ENCODE data around the gene SLC1A2. TPM values are rescaled to one million over a fixed set of nuclear protein-coding genes. Genes with fewer than 3 reads are reported as not detected.

The SLC1A2 gene
- total RNA-seq, 3 donors from 2014 or later, result 0.03 to 0.13 (median 0.05) TPM

- no peak for ATAC-seq
- Mint-ChIP-seq H3K36me3 (ENCODE audit: insufficient read depth) (no peaks in the 10 kb centered on the region), H3K9me3 (peaks cover 4% of the 10 kb centered on the region), H3K4me3 (no peak overlapping the region), H3K4me1 (ENCODE audit: low read depth) (peaks cover 65% of the 10 kb centered on the region), H3K27me3 (ENCODE audit: low read depth) (no peaks in the 10 kb centered on the region)
- DNase-seq, result no peak
Measured at GRCh38 chr11:35248558-35249323, 170.6 kb downstream of the SLC1A2 start.

GRCh38 chr11:35247863-35248262 is 171.5 kb downstream of the SLC1A2 start:
- Mint-ChIP-seq H3K27me3 (ENCODE audit: low read depth) (no peaks in the 10 kb centered on the region), H3K4me3 (no peak overlapping the region), H3K9me3 (peaks cover 4% of the 10 kb centered on the region), H3K36me3 (ENCODE audit: insufficient read depth) (no peaks in the 10 kb centered on the region), H3K4me1 (ENCODE audit: low read depth) (peaks cover 70% of the 10 kb centered on the region)
- DNase-seq (no peak), ATAC-seq (peak in 1 of 2 donors; percentile 20)

- Mint-ChIP-seq H3K4me1 (ENCODE audit: low read depth) (peaks cover 73% of the 10 kb centered on the region), H3K27me3 (ENCODE audit: low read depth) (no peaks in the 10 kb centered on the region), H3K9me3 (peaks cover 4% of the 10 kb centered on the region), H3K4me3 (no peak overlapping the region), H3K36me3 (ENCODE audit: insufficient read depth) (no peaks in the 10 kb centered on the region)
- DNase-seq (peak; percentile 51), ATAC-seq (peak; percentile 63 to 64)
Measured at GRCh38 chr11:35247428-35247827, 171.9 kb downstream of the SLC1A2 start.

GRCh38 chr11:35246745-35247144 is 172.6 kb downstream of the SLC1A2 start:
- ATAC-seq (no peak), DNase-seq (no peak)
- Mint-ChIP-seq H3K27me3 (ENCODE audit: low read depth) (no peaks in the 10 kb centered on the region), H3K9me3 (peaks cover 4% of the 10 kb centered on the region), H3K4me1 (ENCODE audit: low read depth) (peaks cover 74% of the 10 kb centered on the region), H3K4me3 (no peak overlapping the region), H3K36me3 (ENCODE audit: insufficient read depth) (no peaks in the 10 kb centered on the region)

GRCh38 chr11:35245786-35246185 is 173.6 kb downstream of the SLC1A2 start:
- no peak overlapping the region for H3K4me3 Mint-ChIP-seq
- no peak for DNase-seq
- H3K4me1 Mint-ChIP-seq (ENCODE audit: low read depth), result peaks cover 80% of the 10 kb centered on the region
- H3K9me3 Mint-ChIP-seq, result peaks cover 4% of the 10 kb centered on the region
- H3K27me3 Mint-ChIP-seq (ENCODE audit: low read depth), result no peaks in the 10 kb centered on the region
- H3K36me3 Mint-ChIP-seq (ENCODE audit: insufficient read depth), result no peaks in the 10 kb centered on the region
- ATAC-seq, result no peak

- Mint-ChIP-seq H3K4me1 (ENCODE audit: low read depth) (peaks cover 78% of the 10 kb centered on the region), H3K9me3 (peaks cover 4% of the 10 kb centered on the region), H3K4me3 (no peak overlapping the region), H3K36me3 (ENCODE audit: insufficient read depth) (no peaks in the 10 kb centered on the region), H3K27me3 (ENCODE audit: low read depth) (no peaks in the 10 kb centered on the region)
- DNase-seq, result no peak
- no peak for ATAC-seq
Measured at GRCh38 chr11:35245056-35245455, 174.3 kb downstream of the SLC1A2 start.

- DNase-seq, result no peak
- no peak for ATAC-seq
- H3K27me3 Mint-ChIP-seq (ENCODE audit: low read depth), result no peaks in the 10 kb centered on the region
- H3K4me1 Mint-ChIP-seq (ENCODE audit: low read depth), result peaks cover 78% of the 10 kb centered on the region
- H3K9me3 Mint-ChIP-seq, result peaks cover 4% of the 10 kb centered on the region
- H3K4me3 Mint-ChIP-seq, result no peak overlapping the region
- H3K36me3 Mint-ChIP-seq (ENCODE audit: insufficient read depth), result no peaks in the 10 kb centered on the region
Measured at GRCh38 chr11:35243774-35244173, 175.6 kb downstream of the SLC1A2 start.

- H3K9me3 Mint-ChIP-seq, result peaks cover 4% of the 10 kb centered on the region
- DNase-seq (no peak), ATAC-seq (peak; percentile 19 to 30)
- H3K4me3 Mint-ChIP-seq, result no peak overlapping the region
- H3K27me3 Mint-ChIP-seq (ENCODE audit: low read depth), result no peaks in the 10 kb centered on the region
- peaks cover 80% of the 10 kb centered on the region for H3K4me1 Mint-ChIP-seq (ENCODE audit: low read depth)
- no peaks in the 10 kb centered on the region for H3K36me3 Mint-ChIP-seq (ENCODE audit: insufficient read depth)
Measured at GRCh38 chr11:35242412-35243242, 176.7 kb downstream of the SLC1A2 start.

- Mint-ChIP-seq H3K36me3 (ENCODE audit: insufficient read depth) (no peaks in the 10 kb centered on the region), H3K4me3 (no peak overlapping the region), H3K4me1 (ENCODE audit: low read depth) (peaks cover 79% of the 10 kb centered on the region), H3K9me3 (peaks cover 4% of the 10 kb centered on the region), H3K27me3 (ENCODE audit: low read depth) (no peaks in the 10 kb centered on the region)
- no peak for ATAC-seq
- DNase-seq, result no peak
Measured at GRCh38 chr11:35241531-35241930, 177.8 kb downstream of the SLC1A2 start.

GRCh38 chr11:35241083-35241482 is 178.3 kb downstream of the SLC1A2 start:
- no peak for DNase-seq

GRCh38 chr11:35239471-35240075 is 179.8 kb downstream of the SLC1A2 start:
- ATAC-seq (no peak), DNase-seq (no peak)
- peaks cover 10% of the 10 kb centered on the region for H3K9me3 Mint-ChIP-seq
- H3K36me3 Mint-ChIP-seq (ENCODE audit: insufficient read depth), result peaks cover 6% of the 10 kb centered on the region
- peaks cover 79% of the 10 kb centered on the region for H3K4me1 Mint-ChIP-seq (ENCODE audit: low read depth)
- no peak overlapping the region for H3K4me3 Mint-ChIP-seq
- no peaks in the 10 kb centered on the region for H3K27me3 Mint-ChIP-seq (ENCODE audit: low read depth)

More at GRCh38 chr11:35241083-35241482, 178.3 kb downstream of the SLC1A2 start:
- peaks cover 4% of the 10 kb centered on the region for H3K9me3 Mint-ChIP-seq
- H3K27me3 Mint-ChIP-seq (ENCODE audit: low read depth), result no peaks in the 10 kb centered on the region
- peaks cover 79% of the 10 kb centered on the region for H3K4me1 Mint-ChIP-seq (ENCODE audit: low read depth)
- no peak overlapping the region for H3K4me3 Mint-ChIP-seq
- no peaks in the 10 kb centered on the region for H3K36me3 Mint-ChIP-seq (ENCODE audit: insufficient read depth)
- ATAC-seq, result no peak

GRCh38 chr11:35238882-35239281 is 180.5 kb downstream of the SLC1A2 start:
- no peak for DNase-seq
- Mint-ChIP-seq H3K27me3 (ENCODE audit: low read depth) (no peaks in the 10 kb centered on the region), H3K36me3 (ENCODE audit: insufficient read depth) (peaks cover 6% of the 10 kb centered on the region), H3K4me1 (ENCODE audit: low read depth) (peaks cover 78% of the 10 kb centered on the region), H3K4me3 (no peak overlapping the region), H3K9me3 (peaks cover 11% of the 10 kb centered on the region)
- no peak for ATAC-seq

GRCh38 chr11:35237860-35238715 is 181.3 kb downstream of the SLC1A2 start:
- DNase-seq (peak; percentile 49), ATAC-seq (no peak)
- Mint-ChIP-seq H3K9me3 (peaks cover 15% of the 10 kb centered on the region), H3K27me3 (ENCODE audit: low read depth) (no peaks in the 10 kb centered on the region), H3K4me1 (ENCODE audit: low read depth) (peaks cover 74% of the 10 kb centered on the region), H3K4me3 (no peak overlapping the region), H3K36me3 (ENCODE audit: insufficient read depth) (peaks cover 6% of the 10 kb centered on the region)

GRCh38 chr11:35237351-35237750 is 182.0 kb downstream of the SLC1A2 start:
- ATAC-seq (no peak), DNase-seq (no peak)
- H3K9me3 Mint-ChIP-seq, result peaks cover 20% of the 10 kb centered on the region
- H3K4me3 Mint-ChIP-seq, result no peak overlapping the region
- peaks cover 73% of the 10 kb centered on the region for H3K4me1 Mint-ChIP-seq (ENCODE audit: low read depth)
- H3K36me3 Mint-ChIP-seq (ENCODE audit: insufficient read depth), result peaks cover 12% of the 10 kb centered on the region
- H3K27me3 Mint-ChIP-seq (ENCODE audit: low read depth), result no peaks in the 10 kb centered on the region

All from activated T-cell treated with anti-CD3 and anti-CD28 coated beads, Interleukin-2, amount 50 U/mL, for 4 hours (primary cell).